GM18873 (cell line): ENCODE measurements around the gene CASTOR1.
A peak's percentile ranks its signal among the peaks of the same experiment; 100 is the strongest.

Source experiments
- ATAC-seq: cut with Tn5 transposase; IDR thresholded peaks from one replicate; pipeline ENCODE4 v1.9.1; 2021; ENCODE audit warnings: mild to moderate bottlenecking, moderate library complexity, moderate number of reproducible peaks; ENCODE audit not compliant: unreplicated experiment, low FRiP score

Gene CASTOR1

DNA sequence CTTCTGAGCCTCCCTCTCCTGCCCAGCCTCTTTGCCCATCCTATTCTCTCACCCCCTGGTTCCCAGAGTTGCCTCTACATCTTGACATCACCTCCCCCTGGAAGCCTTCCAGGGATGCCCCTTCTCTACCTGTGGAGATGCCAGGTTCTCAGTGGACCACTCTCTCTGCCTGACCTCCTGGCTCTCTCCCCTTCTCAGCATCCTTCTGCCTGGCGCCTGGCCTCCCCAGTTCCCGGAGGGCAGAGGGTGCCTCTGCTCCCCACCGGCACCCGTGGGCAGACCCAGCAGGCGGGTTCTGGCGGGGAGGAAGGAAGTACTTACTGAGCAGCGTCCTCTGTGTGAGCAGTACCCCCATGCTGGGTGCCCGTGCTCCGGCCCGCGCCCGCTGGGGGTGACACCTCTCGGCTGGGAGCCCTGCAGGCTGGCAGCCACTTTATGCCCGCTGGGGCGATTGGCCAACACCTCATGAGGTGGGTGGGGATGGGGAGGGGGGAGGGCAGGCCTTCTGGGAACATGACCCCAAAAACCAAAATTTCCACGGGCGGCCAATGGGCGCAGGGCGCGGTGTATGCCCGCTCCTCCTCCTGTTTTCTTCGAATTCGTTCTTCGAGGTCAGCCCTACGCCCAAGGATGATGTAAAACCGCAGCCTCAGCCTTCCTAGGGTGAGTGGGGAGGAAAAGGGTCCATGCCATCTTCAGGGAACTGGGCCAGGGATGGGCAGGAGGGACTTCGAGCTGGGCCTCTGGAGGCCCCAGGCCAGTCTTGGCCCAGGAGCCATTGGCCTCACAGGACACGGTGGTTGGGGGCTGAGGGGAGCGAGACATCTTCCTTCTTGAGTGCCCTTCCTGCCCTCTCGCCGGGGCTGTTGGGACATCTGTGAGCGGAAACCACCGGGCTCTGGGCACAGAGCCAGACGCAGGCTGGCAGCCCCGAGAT, 22.6 kb downstream of the CASTOR1 start, which contains the start of gene OSM:
Gene OSM (minus strand): TSS at position 407 of the 937 bp plus-strand sequence. CDS start 52 bp downstream, at position 355.
- no peak for ATAC-seq

DNA sequence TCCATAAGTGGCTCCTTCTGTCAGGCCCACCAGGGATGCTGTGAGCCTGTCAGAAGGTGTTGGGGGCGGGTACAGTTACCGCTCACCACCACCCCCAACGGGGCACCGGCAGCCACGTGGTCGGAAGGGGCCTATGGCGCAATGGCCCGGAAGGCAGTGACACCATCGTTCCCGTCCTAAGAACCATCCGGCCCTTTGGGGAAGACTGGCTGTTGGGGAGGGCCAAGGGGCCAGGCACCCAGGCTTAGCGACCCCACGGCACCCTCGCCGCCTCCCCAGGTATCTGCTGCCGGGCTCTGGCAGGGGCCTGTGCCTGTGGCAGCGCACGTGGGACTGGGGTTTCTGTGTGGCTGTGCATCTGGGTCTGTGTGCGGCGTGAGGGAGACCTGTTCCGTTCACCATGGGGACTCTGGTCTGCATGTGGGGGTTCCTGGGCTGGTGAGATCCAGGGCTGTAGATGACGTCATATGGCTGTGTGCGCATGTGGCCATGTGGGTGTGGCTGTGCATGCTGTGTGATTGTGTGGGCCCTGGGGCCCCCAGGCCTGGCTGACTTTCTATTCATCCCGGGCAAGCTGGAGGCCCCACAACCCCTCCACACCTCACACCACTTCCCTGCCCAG, 23.4 kb downstream of the CASTOR1 start:
- peak; percentile 58 for ATAC-seq

- no peak for ATAC-seq
These were observed 24.1 kb downstream of the CASTOR1 start for GRCh38 chr22:30265131-30265720.

DNA sequence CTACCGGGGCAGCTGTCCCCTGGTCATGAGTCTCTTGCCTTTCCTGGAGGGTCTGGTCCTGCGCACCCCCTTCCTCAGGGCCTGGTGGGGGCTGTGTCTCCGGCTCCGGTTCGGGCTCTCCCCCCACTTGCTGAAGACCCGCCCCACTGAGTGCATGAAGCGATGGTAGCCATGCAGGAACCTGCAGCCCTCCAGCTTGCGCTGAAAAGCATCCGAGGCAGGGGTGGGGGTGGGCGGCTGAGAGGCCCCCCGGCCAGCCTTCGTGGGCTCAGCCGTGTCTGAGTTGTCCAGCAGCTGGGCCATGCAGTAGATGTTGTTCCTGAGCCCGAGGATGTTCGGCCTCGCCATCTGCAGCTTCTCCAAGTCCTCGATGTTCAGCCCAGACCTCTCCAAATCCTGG, 25.4 kb downstream of the CASTOR1 start:
- ATAC-seq, result no peak

- ATAC-seq, result no peak
These were observed 26.2 kb downstream of the CASTOR1 start for GRCh38 chr22:30262917-30263741.

GRCh38 chr22:30262112-30262511, 27.2 kb downstream of the CASTOR1 start:
- ATAC-seq, result no peak

- ATAC-seq, result no peak
These were observed 28.2 kb downstream of the CASTOR1 start for GRCh38 chr22:30261134-30261533.

DNA sequence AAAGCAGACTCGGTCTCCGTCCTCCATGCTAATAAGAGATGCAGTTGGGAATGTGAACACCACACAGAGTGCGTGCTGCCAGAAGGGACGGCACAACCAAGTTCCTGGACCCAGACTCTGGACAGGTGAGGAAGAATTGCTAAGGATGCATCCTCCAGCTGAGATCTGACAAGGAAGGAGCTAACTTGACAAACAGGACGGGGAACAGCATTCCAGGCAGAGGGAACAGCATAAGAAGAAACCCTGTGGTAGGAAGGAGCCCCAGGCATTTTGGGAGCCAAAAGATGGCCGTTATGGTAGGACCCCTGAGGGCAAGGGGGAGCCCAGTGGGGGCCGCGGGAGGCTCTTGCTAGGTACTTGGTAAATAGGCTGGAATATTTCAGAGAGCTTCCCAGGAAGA, 28.6 kb downstream of the CASTOR1 start:
- no peak for ATAC-seq

- no peak for ATAC-seq
These were observed 29.0 kb downstream of the CASTOR1 start for GRCh38 chr22:30260276-30260675.

DNA sequence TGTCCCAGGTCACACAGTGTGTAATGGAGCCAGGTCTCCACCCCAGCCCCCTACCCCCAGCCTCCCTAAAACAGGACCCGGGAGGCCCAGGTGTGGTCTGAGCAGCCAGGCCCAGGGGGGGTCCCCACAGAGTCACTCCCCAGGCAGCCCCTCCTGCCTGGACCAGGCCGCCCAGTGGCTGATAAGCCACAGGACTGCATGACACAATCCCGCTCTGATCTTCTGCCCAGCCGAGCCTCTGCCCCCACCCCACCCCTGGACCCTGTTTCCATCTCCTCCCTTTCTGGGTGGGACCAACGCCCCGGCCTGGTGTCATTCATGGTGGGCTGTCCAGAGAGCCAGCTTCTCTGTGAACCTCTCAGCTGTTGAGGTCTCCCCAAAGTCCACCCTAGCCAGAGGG, 35.0 kb downstream of the CASTOR1 start:
- ATAC-seq, result no peak

DNA sequence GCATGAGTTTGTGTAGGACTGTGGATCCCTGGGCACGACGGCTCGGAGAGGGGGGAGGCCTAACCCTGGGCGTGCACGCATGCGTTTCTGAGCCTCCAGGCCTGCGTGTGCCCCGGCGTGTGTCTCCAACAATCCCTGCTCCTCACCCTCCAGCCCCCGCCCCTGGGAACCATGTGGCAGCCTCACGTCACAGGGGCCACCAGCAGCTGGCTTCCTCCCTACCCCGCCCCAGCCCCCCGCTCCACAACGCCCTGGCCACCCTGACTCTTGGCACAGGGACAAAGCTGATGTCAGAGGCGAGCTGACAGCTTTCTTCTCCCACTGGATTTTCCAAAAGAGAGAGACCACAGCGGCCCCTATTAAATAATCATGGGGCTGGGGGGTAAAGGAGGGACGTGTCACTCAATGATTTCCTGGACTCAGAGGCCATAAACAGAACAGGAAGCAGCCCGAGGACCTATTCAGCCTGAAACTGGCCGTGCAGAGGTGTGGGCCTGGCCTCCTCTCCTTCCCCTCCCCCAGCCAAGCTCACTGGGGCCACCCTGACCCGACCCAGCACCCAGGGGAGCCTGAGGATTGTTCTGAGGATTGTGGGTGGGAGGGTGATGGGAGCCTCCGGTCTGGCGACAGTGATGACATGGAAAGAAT, 36.0 kb downstream of the CASTOR1 start:
- ATAC-seq, result no peak

DNA sequence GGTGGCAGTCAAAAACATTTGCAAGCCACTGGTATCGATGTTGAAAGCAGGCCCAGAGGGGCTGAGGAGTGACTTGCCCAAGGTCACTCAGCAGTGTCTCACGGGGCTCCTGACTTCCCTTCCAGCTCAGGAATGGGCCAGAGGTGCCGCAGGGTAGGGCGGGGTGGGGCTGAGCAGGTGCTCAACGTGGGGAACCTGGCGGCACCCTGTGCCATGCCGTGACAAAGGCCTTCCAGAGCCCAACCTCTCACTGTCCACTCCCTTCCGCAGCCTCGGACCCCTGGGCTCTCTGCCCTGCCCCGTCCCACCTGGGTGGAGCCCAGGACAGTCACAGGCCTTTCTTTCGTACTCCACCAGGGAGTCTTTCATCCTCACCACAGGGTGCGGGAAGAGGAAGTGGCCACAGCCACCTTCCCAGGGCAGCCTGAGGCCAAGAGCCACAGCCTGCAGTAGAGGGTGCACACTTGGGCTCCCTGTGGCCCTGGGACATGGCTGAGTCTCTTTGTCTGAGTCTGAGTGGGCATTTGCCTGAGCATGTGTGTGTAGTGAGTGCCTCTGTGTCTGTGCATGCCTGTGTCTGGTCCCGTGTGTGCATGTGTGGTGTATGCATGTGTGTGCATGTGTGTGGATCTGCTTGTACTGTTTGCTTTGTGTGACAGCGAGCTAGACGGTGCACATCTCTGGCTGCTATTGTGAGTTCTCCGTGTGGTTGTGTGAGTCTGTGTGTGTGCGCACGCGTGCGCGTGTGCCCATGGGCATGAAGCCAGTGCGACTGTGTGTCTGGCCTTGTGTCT, 36.7 kb downstream of the CASTOR1 start:
- no peak for ATAC-seq

GRCh38 chr22:30251711-30252110, 37.6 kb downstream of the CASTOR1 start:
- ATAC-seq, result no peak

DNA sequence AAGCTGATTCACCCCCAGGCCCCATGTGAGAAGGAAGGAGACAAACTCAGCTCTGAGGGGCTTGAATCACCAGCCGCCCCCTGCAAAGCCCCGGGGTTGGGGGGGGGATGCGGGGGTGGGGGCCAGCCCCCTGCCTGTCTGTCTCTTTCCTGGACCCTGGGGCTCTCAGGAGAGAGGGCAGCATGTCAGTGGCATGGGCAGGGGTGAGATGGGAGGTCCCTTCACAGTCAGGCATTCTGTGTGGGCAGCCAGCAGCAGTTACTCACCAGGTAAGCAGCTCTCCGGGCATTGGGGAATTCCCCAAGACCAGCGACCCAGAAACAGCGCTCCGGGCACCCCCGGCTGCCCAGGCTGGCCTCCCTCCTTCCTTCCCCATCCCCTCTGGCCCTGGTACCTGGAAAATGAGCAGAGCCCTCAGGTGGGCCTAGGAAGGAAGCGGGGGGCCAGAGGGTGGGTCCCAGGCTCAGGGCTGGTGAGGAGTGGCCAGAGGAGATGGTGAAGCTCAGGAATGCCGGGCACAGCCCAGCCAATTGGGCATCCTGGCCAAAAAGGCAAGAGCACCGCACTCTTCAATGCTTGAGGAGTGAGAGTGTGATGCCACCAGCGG, 38.5 kb downstream of the CASTOR1 start:
- ATAC-seq, result no peak

DNA sequence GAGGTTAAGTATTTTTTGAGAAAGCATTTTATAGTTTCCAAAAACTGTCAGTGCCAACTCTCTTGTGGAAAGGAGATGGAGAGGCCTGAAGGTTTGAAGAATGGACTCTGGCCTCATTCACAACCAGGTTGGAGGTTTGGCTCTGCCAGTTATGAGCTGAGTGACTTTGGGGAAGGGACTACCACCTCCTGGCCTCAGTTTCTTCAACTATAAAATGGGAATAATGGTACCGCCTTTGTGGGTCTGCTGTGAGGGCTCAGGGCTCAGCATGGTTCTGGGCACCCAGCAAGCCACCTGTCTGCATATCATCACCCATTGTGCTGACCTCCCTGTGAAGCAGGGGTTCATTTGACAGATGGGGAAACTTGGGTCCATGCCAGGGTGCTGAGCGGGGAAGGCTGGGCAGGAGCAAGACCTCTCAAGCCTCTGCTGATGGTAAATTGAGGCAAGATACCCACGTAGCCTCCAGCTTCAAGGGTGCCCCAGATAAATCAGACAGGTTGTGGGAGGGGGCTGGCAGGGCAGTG, 39.2 kb downstream of the CASTOR1 start:
- ATAC-seq, result no peak

DNA sequence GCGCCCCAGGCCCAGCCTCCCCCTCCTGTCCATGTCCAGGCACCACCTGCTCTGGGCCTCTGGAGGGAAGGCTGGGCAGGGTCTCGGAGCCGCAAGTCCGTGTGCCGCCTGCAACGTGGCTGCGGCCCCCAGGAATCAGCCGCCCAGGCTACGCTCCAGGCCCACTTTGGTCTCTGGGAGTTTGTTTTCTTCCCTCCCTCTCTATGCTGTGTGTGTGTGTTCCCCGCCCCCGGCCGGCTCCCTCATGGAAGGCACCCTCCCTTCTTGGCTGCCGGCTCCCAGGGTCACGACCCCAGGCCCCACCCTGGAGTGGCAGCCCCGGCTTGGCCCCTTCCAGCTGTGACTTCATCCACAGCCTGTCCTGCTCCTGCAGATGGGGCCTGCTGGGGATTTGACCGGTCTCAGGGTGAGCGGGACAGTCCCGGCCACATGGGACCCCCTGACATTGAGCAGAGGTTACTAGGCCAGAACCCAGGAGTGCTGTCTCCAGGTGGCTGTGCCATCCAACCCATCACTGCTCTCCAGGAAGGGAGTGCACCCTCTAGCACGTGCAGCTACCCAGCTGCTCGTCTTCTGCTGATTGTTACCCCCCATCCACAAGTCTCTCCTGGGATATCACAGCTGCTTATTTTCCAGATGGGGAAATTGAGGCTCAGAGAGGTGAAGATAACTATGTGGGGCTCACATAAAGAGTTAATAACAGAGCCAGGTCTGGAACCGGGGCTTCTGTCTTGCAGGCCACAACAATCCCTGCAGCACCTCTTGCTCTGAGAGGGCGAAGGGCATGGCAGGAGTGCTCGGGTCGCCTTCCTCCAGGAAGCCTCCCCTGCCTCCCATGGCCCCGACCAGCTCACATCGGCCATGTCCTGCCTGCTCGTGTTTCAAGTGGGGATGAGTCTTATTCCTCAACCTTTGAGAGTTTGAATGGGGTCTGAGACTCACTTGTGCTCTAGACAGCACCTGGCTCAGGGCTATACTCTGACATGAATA, 40.0 kb downstream of the CASTOR1 start:
- ATAC-seq, result no peak

GRCh38 chr22:30248484-30248883, 40.8 kb downstream of the CASTOR1 start:
- ATAC-seq, result no peak
